Cortex of kidney (tissue), 1 donor: ENCODE results near the gene USP22.

ENCODE experiments used
- DNase-seq: peaks from one replicate; lab custom pipeline; 2025; lab: John Stamatoyannopoulos, UW

Gene USP22

GRCh38 chr17:21046216-21046615, 3.4 kb upstream of the USP22 start:
- no peak for DNase-seq

- DNase-seq: no peak
These were observed 2.2 kb upstream of the USP22 start for GRCh38 chr17:21044971-21045370.

- peak; percentile 81 for DNase-seq
These were observed 753 bp upstream of the USP22 start for GRCh38 chr17:21043296-21044232.

DNA sequence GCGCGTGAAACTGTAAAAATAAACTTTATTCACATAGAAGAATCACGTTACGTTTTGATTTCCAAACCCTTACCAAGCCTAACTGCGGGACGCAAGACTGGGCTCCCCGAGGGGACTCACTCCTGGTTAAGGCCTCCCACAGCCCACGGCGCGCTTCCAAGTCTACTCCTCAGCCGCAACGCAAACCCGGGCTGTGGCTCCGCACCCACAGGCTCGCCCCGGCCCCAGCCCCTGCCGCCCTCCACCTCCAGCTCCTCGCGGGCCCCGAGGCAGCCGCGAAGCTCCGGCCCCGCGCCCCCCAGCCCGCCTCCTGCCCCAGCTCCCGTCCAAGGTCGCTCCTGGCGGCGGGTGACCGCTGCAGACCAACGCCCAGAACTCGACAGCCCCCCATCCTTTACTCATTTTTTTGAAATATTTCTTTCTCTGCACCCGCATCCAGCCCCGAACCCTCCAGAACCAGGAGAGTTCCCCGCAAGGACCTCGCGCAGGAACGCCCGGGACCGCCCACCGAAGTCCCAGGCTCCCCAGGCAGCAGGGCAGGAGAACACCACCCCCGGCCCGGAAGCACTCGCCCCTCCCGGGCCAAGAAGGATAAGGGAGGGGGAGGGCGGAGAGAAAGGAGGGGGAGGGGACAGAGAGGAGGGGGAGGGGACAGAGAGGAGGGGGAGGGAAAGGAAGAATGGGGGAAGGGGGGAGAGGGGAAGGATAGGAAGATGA, 912 bp downstream of the USP22 start:
- DNase-seq: no peak

- no peak for DNase-seq
These were observed 2.8 kb downstream of the USP22 start for GRCh38 chr17:21039839-21040575.

DNA sequence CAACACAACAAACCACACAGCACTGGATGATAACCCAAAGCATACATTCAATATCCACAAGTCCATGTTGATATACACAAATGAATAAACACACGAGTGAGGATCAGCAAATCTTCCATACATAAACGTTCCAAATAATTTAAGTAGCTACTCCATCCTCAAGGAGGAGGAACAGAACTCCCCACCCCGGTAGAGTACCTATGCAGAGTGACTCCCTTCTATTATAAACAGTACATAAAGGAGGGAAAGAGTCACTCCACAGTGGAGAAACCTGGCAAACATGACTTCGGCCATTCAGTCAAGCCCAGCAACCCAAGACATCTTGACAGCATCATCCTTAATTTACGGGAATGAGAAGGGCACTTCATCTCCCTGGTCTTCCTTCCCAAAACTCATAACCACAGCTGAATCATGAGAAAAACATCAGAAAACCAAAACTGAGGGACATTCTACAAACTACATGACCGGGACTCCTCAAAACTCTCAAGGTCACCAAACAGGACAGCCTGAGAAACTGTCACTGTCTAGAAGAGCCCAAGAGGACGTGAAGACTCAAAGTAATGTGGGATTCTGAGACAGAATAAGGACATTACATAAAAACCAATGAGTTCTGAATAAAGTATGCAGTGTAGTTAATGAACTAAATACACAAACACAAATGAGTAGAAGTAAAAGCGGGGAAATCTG, 5.6 kb downstream of the USP22 start:
- no peak for DNase-seq

GRCh38 chr17:21036361-21036881, 6.4 kb downstream of the USP22 start:
- DNase-seq: no peak

DNA sequence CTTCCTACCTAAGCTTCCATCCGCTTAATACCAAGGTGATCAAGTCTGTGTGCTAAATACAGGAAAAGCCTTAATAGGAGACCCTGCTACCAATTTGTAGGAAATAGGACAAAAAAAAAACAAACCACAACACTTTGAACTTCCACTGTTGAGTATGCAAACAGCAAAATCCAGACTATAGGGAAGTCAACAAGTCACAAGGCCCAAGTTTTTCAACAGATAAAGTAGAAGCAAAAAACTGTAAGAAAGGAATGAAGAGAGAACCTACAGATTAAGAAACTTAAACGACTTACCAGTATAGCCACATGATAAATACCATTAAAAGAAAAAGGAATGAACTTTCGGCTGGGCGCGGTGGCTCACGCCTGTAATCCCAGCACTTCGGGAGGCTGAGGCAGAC, 7.4 kb downstream of the USP22 start:
- DNase-seq: no peak

GRCh38 chr17:21034340-21035235, 8.2 kb downstream of the USP22 start:
- DNase-seq: no peak

DNA sequence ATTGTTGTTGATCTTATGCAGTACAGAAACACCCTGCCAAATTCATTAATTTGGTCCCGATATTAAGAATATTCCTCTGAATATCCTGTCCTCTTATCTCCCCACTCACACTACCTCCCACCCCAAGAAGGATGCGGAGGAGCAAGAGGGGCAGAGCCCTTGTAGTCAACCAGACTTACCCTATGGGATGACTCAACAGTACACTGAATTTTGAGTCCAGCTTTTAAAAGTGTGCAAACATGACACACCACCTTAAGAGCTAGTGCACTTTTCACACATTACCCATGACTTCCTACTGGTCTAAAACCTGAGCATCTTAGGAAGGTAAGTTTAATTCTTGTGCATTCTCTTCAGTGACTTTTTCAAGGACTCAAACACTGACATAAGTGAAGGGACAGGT, 9.5 kb downstream of the USP22 start:
- DNase-seq: no peak

GRCh38 chr17:21031756-21032396, 10.9 kb downstream of the USP22 start:
- no peak for DNase-seq

DNA sequence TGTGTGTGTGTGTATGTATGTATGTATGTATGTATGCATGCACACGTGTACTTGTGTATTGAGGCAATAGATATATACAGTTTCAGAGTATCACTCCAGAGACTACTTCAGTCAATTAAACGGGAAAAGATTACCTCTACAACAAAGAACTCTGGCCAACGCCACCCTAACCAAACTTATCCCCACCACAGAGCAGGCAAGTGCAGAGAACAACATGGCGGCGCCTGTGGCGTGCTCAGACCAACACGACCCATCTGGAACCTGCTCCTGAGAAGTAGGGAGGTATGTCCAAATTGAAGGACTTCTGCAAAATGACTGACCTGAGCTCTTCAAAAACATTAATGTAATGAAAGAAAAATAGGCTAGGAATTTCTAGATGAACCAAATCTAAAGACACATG, 12.4 kb downstream of the USP22 start:
- DNase-seq: no peak

DNA sequence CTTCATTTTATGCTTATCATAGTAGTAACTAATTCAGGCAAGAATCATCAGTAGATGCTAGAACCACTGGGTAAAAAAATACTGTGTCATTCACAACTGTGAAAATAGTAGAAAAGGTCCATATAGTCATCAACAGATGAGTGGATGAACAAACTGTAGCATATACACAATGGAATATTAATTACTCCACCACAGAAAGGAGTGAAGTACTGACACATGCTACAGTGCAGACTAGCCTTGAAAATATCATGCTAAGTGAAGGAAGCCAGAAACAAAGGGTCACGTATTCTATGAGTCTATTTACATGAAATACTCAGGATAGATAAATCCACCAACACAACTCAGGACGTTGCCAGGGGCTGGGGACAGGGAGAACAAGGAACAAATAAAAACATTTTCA, 13.3 kb downstream of the USP22 start:
- DNase-seq: no peak

DNA sequence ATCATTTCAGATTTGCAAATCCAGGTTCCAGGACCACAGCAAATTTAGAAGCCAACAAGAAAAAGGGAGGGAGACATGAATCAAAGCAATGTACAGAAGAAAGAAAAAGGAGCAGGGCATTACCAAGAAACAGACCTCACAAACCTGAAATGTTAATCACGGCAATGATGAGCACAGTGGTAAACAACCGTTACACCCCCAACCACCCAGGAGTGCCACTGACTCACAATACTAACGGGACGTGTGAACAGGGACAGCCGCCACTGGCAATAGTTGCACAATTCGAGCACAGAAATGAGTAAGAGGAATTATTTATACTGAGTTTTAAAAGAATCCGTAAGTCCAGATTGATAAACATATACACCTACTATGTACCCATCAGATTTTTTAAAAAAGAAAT, 13.8 kb downstream of the USP22 start:
- DNase-seq: no peak

DNA sequence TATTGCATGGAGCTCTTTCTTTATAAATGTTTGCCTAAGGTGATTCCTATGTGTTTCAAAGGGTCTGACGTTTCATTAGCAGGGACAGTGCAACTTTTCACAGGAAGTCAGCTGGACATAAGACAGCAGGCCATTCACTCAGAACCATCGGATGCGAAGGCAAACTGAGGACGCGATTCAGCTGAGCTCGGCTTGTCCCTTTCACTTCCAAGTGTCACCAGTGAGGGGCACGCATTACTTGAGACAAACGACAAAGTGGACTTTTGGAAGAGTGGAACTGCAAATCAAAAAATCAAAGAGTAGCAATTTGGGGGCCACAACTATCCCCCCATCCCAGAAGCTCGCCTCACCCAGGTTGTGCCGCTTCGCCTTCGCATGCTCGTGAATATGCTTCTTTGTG, 14.6 kb downstream of the USP22 start:
- no peak for DNase-seq

DNA sequence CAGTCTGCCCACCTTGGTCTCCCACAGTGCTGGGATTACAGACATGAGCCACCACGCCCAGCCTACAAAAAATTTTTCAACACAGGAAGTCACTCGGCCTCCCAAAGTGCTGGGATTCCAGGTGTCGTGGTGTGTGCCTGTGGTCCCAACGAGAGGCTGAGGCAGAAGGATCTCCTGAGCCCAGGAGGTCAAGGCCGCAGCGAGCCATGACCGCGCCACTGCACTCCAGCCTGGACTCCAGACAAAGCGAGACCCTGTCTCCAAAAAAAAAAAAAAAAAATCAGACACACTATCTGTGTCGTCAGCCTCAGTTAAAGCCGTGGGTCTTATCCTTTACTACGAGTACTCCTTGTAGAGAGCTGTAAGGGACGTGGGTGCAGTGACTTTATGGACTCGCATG, 15.8 kb downstream of the USP22 start:
- DNase-seq: no peak

GRCh38 chr17:21025451-21025850, 17.4 kb downstream of the USP22 start:
- DNase-seq: no peak

DNA sequence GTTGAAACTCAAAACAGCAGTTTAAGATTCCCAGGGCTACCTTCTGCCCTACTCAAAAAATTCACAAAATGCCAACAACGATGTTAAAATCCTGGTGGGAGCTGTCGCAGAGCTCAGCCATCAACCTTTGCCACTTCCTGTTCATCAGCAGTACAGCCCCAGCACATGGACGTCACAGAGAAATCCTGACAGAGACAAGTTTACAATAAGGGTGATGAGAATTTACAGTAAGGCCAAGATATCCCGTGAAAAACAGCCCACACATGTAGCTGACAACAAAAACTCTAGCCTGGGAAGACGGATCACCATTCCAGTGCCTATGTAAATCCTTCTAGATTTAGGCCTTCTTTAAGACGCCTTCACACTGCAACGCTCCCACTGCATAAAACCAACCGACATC, 18.8 kb downstream of the USP22 start:
- DNase-seq: no peak

DNA sequence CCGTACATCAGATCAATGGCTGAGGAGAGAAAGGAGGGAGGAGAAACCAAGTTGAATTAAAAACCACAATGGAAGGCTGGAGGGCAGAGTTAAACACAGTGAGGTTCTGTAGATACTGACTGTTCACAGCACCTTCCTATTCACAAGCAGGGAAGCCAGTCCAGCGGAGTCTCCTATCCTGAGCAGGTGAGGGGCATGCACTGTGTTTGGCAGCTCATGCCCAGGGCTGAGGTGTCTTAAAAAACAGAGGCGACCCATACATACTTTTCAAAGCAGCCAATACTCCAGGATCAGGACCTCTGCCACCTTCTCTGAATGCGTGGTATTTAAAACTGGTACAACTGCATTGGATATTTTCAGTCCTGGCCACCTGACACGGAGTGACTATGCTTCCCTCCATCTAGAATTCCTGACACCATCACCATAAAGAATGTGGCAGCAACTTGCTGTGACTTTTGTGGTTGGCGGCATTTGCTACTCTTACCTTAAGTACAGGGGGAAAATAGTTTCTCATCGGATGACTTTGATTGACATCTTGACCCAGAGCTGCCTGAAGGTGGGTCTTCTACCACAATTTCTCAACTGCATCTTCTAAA, 21.5 kb downstream of the USP22 start:
- DNase-seq: no peak

DNA sequence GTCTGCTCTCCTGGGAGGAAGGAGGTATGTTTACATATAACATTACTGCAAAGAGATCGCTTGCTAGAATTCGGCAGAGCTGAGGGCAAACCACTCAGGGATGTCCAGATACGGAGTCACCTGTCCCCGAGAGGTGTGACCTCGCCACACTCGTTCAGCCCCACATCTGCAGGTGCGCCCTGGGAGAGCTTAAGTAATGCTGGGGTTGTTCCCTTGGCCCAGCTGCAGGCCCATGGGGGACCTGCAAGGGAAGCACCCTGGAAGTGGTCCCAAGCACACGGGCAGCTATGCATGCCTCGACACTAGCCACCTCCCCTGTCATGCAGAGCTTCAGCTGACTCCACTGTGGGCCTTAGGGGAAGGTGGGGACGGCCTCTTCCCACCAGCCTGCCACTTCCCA, 22.2 kb downstream of the USP22 start:
- no peak for DNase-seq
